Left ventricle myocardium inferior (tissue), 1 donor: Measurements from ENCODE around the gene HDAC9. TPM values are rescaled to one million over a fixed set of nuclear protein-coding genes. Genes with fewer than 3 reads are reported as not detected.

Experiments
- DNase-seq: peaks from one replicate; pipeline ENCODE4 v3.0.0-alpha.2; 2020
- H3K27ac ChIP-seq: fragments of 200-600 bp; replicated peaks from 2 replicates; pipeline ENCODE4 v1.8.0; 2021
- H3K27me3 ChIP-seq: fragments of 200-600 bp; 2 replicates; pipeline ENCODE4 v1.8.0; 2021; ENCODE audit warnings: low read depth
- H3K36me3 ChIP-seq: fragments of 200-600 bp; 2 replicates; pipeline ENCODE4 v1.8.0; 2021
- H3K4me1 ChIP-seq: fragments of 200-600 bp; 2 replicates; pipeline ENCODE4 v1.8.0; 2021
- H3K4me3 ChIP-seq: fragments of 200-600 bp; 2 replicates; pipeline ENCODE4 v1.8.0; 2021; ENCODE audit warnings: mild to moderate bottlenecking, moderate library complexity
- H3K9me3 ChIP-seq: fragments of 200-600 bp; replicated peaks from 2 replicates; pipeline ENCODE4 v1.8.0; 2021
- intact Hi-C: fragments of 100-400 bp; cut with micrococcal nuclease; formaldehyde crosslinking; loops from one replicate; pipeline ENCODE4 v1.11.0; 2022
- total RNA-seq: library from RNA; stranded (reverse); fragmentation: NEBNext Ultra II Directional; extraction: Animal tissue kit (Norgen Biotek cat#: 25700); gene quantifications from one replicate; pipeline ENCODE4 v1.2.1, GENCODE V29; 2021
- TF ChIP-seq, protein P1 (sequence below): fragments of 200-600 bp; IDR thresholded peaks from 2 replicates; pipeline ENCODE4 v1.8.0; 2021; ENCODE audit warnings: antibody characterized with exemption, mild to moderate bottlenecking, borderline replicate concordance
- donor health status: DM: no; HTN: yes; CAD: no; lungs with severe emphysema.

Gene HDAC9
- total RNA-seq, 1 donor from 2014 or later: 39.6 TPM

DNA sequence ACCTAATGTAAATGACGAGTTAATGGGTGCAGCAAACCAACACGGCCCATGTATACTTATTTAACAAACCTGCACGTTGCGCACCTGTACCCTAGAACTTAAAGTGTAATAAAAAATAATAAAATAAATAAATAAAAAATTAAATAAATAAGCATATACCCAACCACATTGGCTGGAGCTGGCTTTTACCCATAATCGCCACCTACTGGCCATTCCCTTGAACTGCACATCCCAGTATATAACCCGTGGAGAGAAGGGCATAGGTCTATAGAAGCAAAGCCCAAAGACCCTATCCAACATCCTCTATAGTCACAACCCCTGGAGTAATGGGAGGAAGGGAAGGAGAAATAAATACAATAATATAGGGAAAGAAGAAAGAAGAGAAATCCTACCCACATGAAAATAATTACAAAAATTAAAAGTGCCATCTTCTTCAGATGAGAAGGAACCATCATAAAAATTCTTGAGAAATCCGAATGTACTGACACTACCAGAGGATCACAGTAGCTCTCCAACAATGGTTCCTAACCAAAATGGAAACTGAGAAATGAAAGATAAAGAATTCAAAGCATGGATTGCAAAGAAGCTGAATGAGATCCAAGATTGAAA lies 556.3 kb downstream of the HDAC9 start:
- no peaks in the 10 kb centered on the region for H3K36me3 ChIP-seq
- no peaks in the 10 kb centered on the region for H3K27me3 ChIP-seq
- intact Hi-C loops: no loop called here
- DNase-seq: peak; percentile 16
- H3K27ac ChIP-seq: no peak overlapping the region
- TF ChIP-seq, protein P1, sequence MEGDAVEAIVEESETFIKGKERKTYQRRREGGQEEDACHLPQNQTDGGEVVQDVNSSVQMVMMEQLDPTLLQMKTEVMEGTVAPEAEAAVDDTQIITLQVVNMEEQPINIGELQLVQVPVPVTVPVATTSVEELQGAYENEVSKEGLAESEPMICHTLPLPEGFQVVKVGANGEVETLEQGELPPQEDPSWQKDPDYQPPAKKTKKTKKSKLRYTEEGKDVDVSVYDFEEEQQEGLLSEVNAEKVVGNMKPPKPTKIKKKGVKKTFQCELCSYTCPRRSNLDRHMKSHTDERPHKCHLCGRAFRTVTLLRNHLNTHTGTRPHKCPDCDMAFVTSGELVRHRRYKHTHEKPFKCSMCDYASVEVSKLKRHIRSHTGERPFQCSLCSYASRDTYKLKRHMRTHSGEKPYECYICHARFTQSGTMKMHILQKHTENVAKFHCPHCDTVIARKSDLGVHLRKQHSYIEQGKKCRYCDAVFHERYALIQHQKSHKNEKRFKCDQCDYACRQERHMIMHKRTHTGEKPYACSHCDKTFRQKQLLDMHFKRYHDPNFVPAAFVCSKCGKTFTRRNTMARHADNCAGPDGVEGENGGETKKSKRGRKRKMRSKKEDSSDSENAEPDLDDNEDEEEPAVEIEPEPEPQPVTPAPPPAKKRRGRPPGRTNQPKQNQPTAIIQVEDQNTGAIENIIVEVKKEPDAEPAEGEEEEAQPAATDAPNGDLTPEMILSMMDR: peak; percentile 80
- peaks cover 41% of the 10 kb centered on the region for H3K9me3 ChIP-seq
- no peak overlapping the region for H3K4me3 ChIP-seq
- H3K4me1 ChIP-seq: no peaks in the 10 kb centered on the region
